ENCODE data around the gene SERPINB1.
"Not testable (repeated sequence)": the region's sequence is repeated elsewhere in the genome, so short reads cannot be mapped to it uniquely, and the experiment has no call there.

Gene SERPINB1

GRCh38 chr6:2816158-2816557 is 25.5 kb downstream of the SERPINB1 start:
- DNase-seq (ENCODE audit: low read depth): no peak

- no peak for DNase-seq (ENCODE audit: low read depth)
These were observed 29.0 kb downstream of the SERPINB1 start for GRCh38 chr6:2812695-2813094.

- no peak for DNase-seq (ENCODE audit: low read depth)
These were observed 31.5 kb downstream of the SERPINB1 start for GRCh38 chr6:2810092-2810671.

DNA sequence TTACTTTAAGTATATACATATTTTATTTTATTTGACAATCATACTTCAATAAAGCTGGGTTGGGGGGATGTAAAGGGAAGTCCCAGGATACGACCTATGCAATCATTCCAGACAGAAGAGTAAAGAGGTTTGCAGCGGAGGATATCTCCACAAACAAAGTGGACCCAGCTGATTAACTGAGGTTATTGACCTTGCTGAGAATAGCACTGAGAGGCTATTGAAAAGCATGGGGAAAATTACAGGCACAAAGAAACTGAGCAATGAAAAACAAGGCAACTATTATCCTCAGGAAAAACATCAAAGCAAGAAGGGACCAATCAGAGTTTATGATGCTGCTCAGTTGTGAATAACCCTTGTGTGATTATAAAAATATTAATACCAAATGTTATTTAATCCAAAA is 32.6 kb downstream of the SERPINB1 start:
- DNase-seq (ENCODE audit: low read depth): no peak

- DNase-seq (ENCODE audit: low read depth): no peak
These were observed 34.1 kb downstream of the SERPINB1 start for GRCh38 chr6:2807342-2808090.

- no peak for DNase-seq (ENCODE audit: low read depth)
These were observed 35.0 kb downstream of the SERPINB1 start for GRCh38 chr6:2806644-2807043.

- no peak for DNase-seq (ENCODE audit: low read depth)
These were observed 36.6 kb downstream of the SERPINB1 start for GRCh38 chr6:2805031-2805430.

DNA sequence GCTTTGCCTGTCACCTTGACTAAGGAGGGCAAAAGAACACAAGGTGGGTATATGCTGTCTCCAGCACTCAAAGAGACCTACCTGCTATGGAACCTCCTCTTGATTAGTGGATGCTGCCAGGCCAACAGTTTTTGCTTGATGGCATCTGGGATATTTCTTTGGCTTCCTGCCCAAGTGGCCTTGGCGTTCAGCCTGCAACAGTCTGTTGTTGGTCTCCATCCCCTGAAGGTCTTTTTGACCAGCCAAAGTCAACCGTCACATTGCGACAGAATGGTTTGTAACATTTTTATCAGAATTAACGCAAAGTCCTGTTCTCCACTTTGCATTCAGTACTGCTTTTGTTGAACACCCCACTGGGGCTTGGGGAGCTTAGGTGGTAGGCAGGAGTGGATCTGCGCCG is 37.1 kb downstream of the SERPINB1 start:
- DNase-seq (ENCODE audit: low read depth): no peak

DNA sequence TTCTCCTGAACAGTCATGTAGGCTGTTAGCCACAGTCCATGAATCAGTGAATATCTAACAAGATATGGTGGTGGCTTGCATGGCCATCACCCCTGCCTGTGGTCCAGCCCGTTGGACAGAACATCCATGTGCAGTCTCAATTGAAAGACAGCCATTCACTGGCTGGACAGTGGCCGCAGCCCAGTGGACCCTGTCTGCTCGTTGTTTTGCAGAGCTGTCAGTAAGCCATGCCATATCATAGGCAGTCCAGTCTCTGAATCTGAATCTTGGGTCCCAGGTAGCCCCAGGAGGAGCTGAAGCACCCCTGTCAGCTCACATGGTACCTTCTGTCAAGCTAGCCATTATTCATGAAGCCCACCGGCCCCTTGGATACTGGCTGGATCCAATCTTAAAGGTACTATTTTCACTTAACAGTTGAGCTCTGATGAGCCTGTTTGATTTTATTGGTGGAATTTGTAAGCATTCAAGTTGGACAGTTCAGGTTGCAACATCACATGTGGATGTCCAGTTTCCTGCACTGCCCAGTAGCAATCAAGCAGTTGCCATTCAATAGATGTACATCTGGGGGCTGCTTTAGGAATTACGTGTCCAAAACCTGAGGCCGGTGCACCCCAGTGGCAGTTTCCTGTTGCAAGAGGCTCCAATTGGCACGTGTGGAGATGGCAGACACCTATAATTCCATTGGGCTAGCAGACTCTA is 37.8 kb downstream of the SERPINB1 start:
- no peak for DNase-seq (ENCODE audit: low read depth)

GRCh38 chr6:2802521-2803060 is 39.1 kb downstream of the SERPINB1 start:
- DNase-seq (ENCODE audit: low read depth): no peak

DNA sequence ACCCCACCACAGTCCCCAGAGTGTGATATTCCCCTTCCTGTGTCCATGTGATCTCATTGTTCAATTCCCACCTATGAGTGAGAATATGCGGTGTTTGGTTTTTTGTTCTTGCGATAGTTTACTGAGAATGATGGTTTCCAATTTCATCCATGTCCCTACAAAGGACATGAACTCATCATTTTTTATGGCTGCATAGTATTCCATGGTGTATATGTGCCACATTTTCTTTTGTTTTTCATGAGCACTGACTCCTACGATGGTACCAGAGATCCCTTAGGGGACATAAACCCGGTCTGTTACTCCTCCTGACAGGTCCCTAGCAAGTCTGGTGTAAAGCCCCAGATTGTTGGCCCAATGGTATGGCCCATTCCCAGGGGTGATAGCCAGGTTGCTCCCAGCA is 40.0 kb downstream of the SERPINB1 start:
- not testable (repeated sequence) for DNase-seq (ENCODE audit: low read depth)

- DNase-seq (ENCODE audit: low read depth): no peak
These were observed 40.9 kb downstream of the SERPINB1 start for GRCh38 chr6:2800552-2801316.

- no peak for DNase-seq (ENCODE audit: low read depth)
These were observed 41.6 kb downstream of the SERPINB1 start for GRCh38 chr6:2799936-2800527.

DNA sequence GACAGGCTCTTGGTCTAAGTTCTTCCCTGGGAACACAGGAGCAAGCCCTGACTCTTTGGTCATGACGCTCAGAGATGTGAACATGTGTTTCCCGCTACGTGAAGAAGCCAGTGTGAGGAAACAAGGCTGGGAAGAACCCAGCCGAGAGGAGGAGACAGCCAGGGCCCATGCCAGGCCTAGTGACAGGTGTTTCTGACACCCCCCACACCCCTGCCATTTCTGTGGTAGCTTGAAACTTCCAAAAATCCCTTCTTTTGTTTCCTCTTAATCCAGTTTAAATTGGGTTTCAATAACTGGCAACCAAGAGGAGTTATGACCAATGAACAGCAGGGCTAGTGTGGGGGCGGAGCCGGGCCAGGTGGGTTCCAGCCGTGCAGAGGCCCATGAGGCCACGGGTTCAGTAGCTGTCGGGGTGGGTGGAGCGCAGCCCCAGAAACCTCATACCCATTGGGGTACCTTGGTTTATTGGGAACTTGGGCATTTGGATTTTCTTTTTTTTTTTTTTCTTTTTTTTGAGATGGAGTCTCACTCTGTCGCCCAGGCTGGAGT is 43.0 kb downstream of the SERPINB1 start:
- no peak for DNase-seq (ENCODE audit: low read depth)

GRCh38 chr6:2797564-2798031 is 44.1 kb downstream of the SERPINB1 start:
- DNase-seq (ENCODE audit: low read depth): no peak

DNA sequence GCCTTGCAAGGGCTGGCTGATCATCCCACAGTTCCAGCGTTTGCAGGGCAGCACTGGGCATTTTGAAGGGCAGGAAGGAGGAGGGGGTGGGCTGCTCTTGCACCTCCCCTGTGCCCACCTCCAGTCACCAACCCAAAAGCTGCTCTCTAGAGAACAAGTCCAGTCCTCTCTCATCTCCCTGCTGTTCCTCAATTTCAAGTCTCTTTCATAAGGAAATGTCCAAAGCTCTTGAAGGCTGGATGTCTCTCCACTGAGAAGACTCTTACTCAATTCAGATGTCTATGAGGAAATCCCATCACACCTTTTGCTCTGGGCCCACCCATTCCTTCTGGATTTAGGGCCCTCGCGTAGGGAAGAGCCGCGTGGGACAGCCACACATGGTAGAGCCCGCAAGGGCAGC is 44.8 kb downstream of the SERPINB1 start:
- no peak for DNase-seq (ENCODE audit: low read depth)

- DNase-seq (ENCODE audit: low read depth): no peak
These were observed 45.7 kb downstream of the SERPINB1 start for GRCh38 chr6:2795956-2796355.

DNA sequence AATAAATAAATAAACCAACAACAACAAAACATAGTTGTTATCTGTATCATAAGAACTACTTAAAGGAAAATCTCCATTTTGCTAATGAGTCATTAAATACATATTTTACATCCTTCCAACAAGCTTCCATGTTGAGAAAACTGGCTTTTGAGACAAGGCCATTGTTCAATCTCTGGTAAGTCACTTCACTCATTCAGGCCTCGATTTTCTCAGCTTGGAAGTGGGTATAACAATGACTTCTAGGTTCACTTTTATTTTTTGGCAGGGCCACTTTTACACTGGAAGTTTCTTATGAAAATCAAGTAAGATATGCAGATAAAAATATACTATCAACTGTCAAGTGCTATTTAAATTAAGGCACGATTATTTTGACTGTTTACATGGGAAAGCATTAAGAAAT is 46.5 kb downstream of the SERPINB1 start:
- DNase-seq (ENCODE audit: low read depth): no peak

DNA sequence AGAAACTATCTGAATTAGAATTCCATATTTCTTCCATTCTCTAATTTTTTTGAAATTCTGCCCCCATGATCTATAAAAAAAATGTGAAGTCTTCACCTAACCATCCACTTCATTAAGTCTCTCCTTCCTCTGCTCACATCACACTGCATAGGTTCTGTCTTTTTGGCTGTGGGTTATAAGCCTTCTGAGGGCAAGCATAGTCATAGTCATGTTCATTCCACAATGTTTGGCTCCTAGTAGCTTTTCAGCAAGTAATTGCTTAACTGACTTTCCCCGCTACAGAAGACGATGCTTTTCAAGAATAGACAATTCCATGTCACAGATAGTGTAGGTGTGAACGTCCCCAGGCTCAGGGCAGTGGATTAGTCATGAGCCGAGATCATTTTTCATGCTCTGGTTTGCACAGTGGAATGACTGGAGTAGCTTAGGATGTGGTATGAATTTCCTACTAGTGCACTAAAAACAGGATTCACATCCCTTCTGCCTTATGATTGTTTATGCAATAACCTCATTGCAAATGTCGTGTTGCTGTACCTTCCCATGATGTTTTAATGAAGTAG is 47.4 kb downstream of the SERPINB1 start:
- DNase-seq (ENCODE audit: low read depth): no peak

GRCh38 chr6:2793534-2794151 is 48.0 kb downstream of the SERPINB1 start:
- no peak for DNase-seq (ENCODE audit: low read depth)
